Fibroblast of upper back skin (primary cell): ENCODE measurements around the gene CLK2.
"Not testable (repeated sequence)": the region's sequence is repeated elsewhere in the genome, so short reads cannot be mapped to it uniquely, and the experiment has no call there.

Source experiments
- DNase-seq: peaks from one replicate; pipeline ENCODE4 v3.0.0-alpha.2; 2013

CLK2 gene

DNA sequence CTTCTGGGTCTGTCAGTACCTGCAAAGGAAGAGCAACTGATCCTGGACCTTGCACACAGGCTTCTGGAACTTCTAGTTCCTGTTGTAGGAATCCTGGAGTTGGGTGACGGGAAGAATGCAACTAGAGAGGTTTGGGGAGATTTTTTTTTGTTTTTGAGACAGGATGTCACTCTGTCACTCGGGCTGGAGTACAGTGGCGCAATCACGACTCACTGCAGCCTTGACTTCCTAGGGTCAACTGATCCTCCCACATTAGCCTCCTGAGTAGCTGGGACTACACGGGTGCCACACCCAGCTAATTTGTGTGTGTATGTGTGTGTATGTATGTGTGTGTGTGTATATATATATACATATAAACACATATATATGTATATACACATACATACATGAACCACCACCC lies 36.9 kb downstream of the CLK2 start:
- DNase-seq: no peak

GRCh38 chr1:155235375-155235774 lies 37.9 kb downstream of the CLK2 start:
- not testable (repeated sequence) for DNase-seq

DNA sequence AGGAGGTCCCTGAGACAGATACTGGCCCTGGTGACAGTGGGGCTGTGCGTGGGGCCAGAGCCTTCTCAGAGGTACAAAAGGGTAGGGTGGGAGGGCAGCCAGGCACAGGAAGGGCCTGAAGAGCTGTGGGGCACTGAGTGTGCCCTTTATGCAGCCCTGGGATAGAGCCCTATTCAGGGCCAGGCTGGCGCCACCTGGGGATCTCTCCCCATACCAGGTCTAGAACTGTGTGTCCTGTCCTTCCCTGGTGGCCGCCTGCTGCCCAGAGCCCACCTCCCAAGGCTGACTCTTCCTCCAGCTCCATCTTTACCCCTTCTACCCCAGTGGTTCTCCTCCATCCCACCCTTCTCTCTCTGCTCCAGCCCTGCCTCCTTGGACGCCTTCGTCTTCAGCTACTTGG lies 39.8 kb downstream of the CLK2 start:
- not testable (repeated sequence) for DNase-seq

GRCh38 chr1:155232001-155232978 lies 41.0 kb downstream of the CLK2 start:
- DNase-seq: peak; percentile 81

GRCh38 chr1:155231302-155231701 lies 42.0 kb downstream of the CLK2 start:
- not testable (repeated sequence) for DNase-seq

- no peak for DNase-seq
Observed at GRCh38 chr1:155228096-155228427, 45.2 kb downstream of the CLK2 start.

DNA sequence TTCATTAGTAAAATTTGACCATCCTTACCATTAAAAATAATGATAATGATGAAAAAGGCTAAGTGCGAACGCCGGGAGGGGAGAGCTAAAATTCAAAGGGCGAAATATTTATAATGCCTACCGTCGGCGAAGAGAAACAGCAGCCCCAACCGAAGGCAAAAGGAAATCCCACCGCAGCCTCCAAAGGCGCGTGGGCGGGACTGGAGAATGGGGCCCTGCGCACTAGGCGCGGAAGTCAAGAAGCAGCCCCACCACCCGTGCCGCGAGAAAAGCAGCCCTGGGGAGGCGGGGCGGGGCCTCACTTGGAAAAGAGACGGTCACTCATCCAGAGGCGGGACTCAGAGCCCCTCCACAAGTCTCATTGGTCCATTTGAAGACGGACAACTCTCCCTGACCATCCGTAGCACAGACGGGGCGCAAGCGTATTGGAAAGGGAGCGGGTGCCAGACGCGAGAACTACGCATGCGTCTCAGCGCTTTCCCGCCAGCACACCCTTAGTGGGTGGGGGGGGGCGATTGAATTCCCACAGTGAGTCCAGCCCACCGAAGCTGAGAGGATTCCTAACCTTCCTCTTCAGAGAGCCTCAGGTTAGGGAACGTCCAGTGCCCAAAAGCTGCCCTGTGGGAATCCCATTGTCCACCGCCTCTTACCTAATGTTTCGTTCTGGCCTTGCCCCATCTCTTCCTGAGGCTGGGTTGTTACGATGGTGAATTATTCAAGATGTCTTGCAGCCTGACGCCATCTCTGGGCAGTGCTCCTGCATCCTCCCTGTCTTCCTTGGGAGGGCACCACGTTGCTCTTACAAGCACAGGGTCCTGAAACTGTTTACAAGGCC lies 45.8 kb downstream of the CLK2 start:
- DNase-seq: peak; percentile 100

GRCh38 chr1:155226910-155227260 lies 46.4 kb downstream of the CLK2 start:
- DNase-seq: no peak

- DNase-seq: peak; percentile 84
Observed at GRCh38 chr1:155226188-155226909, 47.0 kb downstream of the CLK2 start.

- not testable (repeated sequence) for DNase-seq
Observed at GRCh38 chr1:155225404-155225759, 47.9 kb downstream of the CLK2 start.

DNA sequence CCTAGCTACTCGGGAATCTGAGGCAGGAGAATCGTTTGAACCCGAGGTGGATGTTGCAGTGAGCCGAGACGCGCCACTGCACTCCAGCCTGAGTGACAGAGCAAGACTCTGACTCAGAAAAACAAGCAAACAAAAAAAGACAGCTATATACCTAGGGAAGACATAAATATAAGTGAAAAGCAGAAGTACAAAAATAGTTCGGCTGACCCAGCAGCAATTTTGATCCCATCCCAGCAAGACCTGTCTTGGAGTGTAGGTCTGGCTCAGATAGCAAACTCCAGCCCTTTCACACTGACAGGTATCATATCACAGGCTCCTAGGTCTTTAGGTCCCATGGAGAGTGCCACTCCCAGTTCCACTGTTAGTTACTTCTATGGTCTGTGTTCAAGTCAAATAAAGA lies 50.3 kb downstream of the CLK2 start:
- DNase-seq: no peak

DNA sequence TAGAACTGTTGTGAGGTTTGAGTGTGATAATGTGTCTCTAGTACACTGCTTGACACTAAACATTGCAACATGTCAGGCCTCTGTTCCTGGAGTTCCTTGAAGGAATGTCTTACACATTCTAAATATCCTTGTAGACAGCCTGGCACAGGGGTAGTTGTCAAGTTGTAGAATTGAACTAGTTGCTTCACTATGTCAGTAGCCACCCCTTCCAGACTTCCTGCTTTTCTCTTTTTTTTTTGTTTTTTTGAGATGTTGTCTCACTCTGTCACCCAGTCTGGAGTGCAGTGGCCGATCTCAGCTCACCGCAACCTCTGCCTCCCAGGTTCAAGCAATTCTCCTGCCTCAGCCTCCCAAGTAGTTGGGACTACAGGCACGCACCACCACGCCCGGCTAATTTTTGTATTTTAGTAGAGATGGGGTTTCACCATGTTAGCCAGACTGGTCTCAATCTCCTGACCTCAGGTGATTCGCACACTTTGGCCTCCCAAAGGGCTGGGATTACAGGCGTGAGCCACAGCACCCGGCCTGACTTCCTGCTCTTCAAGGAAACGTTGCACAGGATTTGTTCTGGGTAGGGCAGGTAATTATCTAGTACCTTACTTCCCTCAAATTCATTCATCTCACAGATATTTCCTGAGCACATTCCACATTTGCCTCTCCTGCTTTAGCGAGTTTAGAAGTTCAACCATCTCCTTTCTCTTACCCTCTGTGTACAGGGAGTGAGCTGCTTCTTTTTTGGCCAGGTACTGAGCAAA lies 52.9 kb downstream of the CLK2 start:
- DNase-seq: not testable (repeated sequence)

GRCh38 chr1:155219592-155220031 lies 53.7 kb downstream of the CLK2 start:
- DNase-seq: no peak

- DNase-seq: peak; percentile 61
Observed at GRCh38 chr1:155218854-155219591, 54.3 kb downstream of the CLK2 start.

- not testable (repeated sequence) for DNase-seq
Observed at GRCh38 chr1:155214702-155215101, 58.6 kb downstream of the CLK2 start.
